LoVo (cell line): Measurements from ENCODE around the gene CRYAA.
"Not testable (repeated sequence)": the region's sequence is repeated elsewhere in the genome, so short reads cannot be mapped to it uniquely, and the experiment has no call there.

ENCODE experiments used
- DNase-seq: peaks from one replicate; pipeline ENCODE4 v3.0.0-alpha.2; 2016; ENCODE audit warnings: low spot score

Gene CRYAA, protein sequence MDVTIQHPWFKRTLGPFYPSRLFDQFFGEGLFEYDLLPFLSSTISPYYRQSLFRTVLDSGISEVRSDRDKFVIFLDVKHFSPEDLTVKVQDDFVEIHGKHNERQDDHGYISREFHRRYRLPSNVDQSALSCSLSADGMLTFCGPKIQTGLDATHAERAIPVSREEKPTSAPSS

DNA sequence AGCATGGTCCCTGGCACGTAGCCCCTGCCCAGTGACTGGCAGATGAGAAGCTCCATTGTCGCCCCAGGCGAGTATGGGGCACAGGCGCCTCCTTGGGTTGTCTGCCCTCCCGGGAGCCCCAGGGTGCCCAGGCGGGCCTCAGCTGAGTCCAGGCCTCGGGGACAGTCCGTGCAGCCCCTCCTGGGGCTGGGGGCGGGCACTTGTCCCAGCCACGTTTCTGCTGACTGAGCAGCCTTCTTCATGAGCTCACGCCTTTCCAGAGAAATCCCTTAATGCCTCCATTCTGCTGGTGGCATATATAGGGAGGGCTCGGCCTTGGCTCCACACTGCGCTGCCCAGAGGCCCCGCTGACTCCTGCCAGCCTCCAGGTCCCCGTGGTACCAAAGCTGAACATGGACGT is at the start of gene CRYAA:
Gene CRYAA (plus strand): TSS at position 301 of the 400 bp plus-strand sequence. CDS start 92 bp downstream, at position 393.
- not testable (repeated sequence) for DNase-seq

DNA sequence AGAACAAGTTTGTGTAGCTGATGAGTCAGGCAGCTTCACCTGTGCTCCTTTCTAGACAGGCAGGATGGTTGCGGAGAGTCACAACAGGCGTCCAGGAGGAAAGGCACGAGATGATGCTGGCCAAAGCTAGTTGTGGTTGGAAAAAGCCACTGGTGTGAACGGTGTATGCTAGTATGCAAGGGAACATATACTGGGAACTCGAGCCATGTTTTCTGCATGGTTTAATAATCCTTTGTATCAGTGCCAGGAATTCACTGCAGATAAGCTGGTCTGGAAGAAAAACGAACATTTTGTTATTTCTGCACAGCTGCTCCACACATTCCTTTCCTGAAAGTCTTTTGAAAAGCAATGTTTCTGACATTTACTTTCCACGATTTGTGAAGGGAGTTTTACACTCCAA is 38.7 kb upstream of the CRYAA start:
- not testable (repeated sequence) for DNase-seq

DNA sequence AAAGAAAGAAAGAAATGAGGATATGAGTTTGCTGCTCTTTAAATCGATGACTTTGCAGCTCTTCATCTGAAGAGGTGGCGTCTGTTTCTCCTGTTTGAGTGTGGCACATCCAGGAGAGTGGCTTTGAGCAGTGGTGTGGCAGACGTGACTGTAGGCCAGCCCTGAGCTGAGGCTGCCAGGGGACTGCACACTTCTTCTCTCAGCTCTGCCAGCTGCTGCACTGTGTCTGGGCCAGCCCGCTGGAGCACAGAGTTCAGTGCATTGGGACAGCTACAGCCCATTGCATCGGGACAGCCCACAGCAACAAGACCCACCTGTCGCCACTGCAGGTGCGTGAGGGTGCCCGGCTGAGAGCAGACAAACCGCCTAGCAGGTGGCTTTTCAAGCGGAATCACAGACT is 34.3 kb upstream of the CRYAA start:
- DNase-seq, result not testable (repeated sequence)

DNA sequence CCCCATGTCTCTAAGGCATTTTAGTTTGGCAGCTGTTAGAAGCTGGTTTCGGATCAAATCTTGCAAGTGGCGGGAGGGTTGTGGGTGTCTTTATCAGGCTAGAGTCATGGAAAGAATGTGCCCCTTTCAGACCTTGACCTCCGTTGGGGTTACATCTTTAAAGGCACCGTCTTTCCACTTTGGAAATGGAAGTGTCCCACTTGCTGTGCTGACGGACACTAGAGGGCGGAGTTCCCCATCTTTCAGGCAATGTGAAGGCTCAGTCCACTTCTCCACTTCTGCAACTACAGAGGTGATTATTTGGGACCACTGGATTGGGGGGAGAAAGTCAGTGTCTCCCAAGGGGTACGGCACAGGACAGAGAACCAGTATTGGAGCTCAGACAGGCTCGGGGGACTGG is 29.9 kb upstream of the CRYAA start:
- not testable (repeated sequence) for DNase-seq

DNA sequence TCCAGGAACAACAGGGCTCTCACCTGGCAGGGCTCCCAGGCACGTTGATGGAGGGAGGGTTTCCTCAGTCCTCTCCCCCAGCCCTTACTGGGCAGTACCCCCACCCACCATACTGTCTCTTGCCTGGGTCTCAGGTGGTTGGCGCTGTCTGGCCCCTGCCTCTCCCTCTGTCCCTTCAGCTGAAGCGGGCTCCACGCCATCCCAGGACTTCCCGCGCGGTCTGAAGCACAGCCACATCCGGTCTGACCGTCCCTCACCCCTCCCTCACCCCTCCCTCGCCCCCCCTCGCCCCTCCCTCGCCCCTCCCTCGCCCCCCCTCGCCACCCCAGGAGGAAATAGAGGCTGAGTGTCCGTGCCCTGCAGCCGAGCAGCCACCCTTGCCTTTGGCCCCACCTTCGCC is 27.4 kb upstream of the CRYAA start:
- not testable (repeated sequence) for DNase-seq

DNA sequence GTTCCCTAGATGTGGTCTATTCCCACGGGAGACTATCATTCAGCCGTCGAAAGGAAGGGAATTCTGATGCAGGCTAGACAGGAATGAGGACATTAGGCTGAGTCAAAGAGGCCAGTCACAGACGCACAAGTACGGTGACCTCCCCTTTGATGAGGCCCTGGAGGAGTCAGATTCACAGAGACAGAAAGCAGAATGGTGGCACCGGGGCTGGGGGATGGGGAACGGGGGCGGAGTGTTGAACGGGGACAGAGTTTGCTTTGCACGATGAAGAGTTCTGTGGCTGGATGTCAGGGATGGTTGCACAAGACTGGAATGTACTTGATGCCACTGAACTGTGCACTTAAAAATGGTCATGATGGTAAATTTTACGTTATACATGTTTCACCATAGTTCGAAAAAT is 22.2 kb upstream of the CRYAA start:
- not testable (repeated sequence) for DNase-seq

DNA sequence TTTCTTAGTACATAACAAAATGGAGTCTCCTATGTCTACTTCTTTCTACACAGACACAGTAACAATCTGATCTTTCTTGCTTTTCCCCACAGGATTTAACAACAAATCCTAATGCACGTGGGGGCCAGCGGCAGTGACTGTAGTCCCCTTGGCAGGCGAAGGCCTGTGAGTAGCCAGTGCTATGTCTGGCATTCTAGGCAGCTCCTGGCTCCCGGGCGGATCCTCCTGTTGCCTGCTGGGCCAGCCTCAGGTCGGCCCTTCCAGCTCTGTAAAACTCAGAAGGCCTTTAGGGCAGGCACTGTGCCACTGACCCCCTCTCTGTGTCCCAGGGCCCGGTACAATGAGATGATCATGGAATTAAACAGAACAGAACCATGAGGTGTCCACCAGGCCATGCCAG is 20.8 kb upstream of the CRYAA start:
- not testable (repeated sequence) for DNase-seq

DNA sequence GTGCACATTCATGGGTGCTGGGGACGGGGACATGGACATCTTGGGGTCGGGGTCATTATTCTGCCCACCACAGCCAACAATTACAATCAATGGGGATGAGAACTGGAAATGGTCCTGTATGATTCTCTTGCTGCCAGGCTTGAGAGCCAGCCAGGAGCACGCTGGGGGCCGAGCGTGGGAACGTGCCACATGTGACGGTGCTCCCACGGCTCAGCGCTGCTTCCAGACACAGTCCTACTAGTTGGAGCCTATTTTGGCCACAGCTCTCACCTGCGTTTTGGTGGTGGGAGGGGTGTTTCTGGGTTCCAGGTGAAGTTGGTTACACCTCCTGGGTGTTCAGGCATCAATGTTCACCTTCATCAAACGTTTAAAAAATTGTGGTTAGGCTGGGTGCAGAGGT is 19.5 kb upstream of the CRYAA start:
- DNase-seq, result not testable (repeated sequence)

DNA sequence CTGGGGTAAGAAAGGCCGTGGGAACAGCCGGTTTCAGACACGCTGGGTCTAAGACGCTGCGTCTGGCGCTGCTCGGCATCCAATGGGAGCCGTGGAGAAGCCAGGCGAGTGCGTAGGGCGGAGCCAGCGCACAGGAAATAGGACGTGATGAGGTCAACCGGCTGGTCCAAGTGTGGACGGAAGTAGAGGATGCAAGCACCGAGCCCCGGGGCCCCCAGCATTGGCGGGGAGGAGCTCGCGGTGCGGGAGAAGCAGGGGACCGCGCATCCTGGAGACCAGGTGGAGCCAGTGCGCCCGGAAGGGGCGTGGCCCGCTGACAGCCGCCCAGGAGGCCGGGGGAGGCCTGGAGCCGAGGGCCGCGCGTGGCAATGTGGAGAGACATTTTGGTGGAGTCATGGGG is 15.2 kb upstream of the CRYAA start:
- not testable (repeated sequence) for DNase-seq

DNA sequence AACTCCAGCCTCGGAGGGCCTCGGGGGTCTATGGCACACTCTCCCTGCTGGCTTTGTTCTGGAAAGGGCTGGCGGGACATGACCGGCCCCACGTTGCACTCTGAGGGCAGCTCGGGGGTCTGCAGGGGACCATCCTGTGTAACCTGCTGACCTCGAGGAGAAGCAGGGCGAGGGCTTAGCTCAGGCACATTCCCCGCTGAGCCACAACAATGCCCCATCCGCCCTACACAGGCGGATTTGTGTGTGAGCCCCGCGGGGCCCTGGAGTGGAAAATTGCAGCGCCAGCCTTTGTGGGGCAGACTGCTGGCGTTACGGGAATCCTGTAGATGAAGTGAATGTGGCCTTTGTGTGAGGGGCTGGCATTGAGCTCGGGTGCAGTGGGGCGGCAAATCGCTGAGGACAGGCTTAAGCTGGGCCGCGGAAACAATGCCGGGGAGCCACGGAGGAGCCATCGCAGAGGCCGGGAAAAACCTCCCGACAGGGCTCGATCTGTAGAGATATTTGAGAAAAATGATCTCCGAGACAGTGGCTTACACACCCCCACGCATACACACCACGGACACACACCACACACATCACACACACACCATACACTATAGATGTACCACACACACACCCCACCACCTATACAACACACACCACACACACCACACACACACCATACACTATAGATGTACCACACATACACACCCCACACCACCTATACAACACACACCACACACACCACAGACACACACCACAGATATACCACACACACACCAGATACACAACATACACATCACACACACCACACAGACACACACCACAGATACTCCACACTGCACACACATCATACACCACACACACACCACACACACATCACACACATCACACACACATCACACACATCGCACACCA is 9.3 kb upstream of the CRYAA start:
- not testable (repeated sequence) for DNase-seq

DNA sequence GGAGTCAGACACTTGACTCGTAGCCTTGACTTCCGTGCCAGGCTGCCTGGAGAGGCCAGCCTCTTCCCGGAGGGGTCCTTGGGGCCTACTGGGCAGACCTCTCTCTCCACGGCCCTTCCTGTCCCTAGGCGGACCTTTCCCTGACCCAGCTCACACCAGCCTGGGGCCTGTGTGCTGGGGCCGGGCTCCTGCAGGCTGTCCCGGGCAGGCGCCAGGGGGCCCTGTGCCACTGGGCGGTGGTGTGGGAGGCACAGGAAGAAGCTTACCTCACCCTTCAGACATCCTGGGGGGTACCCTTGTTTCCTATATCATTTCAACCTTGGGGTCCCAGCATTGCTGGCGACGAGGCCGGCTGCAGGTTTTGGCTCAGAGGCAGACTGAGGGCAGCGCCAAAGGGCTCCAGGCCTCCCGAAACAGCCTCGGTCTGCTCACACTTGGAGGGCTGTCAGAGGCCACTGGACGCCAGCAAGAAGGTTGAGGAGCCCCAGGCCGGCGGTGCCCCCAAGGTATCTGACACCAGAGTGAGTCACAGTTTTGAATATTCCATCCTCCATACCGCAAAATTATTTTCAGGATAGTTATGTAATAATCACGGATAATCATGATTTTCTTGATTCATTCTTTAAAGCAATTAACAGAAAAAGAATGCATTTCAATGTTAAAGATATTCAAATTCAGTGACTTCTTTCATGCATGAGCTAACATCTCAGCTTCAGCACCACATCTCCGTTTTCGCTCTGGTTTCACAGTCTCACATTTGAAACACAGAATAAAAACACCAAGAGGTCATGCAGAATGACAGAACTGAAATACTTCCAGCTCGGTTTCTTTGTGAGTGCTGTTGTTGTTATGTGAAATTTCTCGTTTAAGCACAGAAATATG is 6.7 kb upstream of the CRYAA start:
- DNase-seq, result not testable (repeated sequence)

DNA sequence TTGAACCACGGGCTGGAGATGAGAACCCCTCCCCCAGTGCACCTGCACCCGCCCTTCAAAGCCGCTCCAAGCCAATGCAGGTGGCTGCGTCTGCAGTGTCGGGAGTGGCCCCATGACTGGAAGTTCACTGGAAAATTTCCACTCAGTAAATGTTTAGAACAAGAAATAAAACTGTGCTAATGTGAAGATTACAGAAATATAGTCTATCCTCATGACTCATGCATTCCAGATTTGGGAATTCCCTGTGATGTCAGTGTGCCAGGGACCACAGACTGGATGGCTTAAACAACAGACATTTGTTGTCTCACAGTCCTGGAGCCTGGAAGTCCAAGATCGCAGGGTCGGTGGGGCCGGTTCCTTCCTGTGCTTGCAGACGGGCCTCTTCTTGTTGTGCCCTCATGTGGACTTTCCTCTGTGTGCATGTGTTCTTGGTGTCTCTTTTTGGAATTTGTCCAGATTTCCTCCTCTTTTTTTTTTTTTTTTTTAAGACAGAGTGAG is 6.1 kb upstream of the CRYAA start:
- not testable (repeated sequence) for DNase-seq

DNA sequence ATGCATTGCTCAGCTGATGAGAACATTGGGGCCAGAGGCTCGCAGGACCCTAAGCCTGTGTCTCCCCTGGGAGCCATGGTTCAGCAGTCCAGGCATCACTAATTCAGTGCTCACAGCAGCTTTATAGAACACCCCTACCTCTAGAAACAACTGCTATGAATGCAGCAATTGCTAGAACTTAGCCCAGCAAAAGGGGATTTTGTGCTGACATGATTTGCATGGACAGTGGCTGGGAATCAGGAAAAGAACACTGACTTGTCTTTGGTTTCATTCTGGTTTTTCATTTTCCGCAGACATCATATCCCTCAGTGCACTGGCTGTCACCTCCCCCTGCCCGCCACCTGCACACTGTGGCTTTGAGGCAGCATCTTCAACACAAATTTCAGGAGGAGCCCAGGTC is 4.0 kb upstream of the CRYAA start:
- not testable (repeated sequence) for DNase-seq

DNA sequence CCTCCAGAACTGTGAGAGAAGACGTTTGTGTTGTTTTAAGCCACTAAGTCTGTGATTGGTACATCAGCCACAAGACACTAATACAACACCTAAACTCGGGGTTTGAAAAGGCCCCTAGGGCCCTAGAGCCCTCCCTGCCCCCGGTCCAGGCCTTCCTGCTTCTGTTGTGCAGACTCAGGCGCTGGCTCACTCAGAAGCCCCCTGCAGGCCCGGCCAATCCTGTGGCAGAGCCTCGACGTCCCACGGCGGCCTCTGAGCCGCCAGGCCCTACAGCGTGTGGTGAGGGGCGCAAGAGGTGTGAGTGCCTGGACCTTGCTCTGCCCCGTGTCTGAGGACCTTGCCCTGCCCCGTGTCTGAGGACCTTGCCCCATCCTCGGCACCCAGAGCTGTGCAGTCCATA is 3.1 kb upstream of the CRYAA start:
- DNase-seq, result not testable (repeated sequence)

DNA sequence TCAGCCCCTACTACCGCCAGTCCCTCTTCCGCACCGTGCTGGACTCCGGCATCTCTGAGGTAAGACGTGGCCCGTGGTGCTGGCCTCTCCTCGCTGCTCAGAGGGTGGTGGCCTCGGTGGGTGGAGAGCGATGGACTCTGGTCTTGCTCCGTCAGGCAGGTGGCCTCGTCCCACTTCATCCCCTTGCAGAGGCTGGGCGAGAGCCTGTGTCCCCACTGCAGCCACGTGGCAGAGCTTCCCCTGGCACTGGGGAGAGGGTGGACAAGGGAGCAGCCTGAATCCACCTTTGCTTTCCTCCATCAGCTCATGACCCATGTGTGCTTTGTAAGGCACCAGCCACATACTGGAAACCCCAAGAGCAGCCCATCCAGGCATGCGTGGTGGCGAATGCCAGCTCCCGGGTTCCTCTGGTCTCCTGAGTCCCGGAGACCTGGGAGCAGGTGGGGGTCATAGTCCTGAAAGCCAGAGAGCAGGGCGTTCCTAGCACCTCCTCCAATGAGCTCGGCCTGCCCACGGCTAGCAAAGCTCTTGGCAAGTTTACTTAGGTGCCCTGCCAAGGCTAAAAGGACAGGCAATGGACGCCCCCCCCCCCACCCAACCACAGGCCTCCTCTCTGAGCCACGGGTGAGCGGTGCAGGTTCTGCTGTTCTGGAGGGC is 550 bp downstream of the CRYAA start:
- not testable (repeated sequence) for DNase-seq

DNA sequence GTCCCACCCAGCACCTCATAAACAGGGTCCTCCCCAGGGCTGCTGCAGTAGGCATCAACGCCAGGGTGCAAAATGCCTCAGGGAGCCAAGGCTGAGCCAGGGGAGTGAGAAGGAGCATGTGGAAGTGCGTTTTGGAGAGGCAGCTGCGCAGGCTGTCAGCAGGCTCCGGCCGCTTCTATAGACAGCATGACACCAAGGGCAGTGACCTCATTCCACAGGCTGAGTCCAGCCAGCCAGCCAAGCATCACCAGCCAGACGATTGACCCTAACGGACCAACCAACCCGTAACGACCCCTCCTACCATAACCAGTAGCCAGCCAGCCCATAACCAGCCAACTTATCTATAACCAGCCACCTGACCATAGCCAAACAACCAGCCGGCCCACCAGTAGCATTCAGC is 1.1 kb downstream of the CRYAA start:
- not testable (repeated sequence) for DNase-seq

DNA sequence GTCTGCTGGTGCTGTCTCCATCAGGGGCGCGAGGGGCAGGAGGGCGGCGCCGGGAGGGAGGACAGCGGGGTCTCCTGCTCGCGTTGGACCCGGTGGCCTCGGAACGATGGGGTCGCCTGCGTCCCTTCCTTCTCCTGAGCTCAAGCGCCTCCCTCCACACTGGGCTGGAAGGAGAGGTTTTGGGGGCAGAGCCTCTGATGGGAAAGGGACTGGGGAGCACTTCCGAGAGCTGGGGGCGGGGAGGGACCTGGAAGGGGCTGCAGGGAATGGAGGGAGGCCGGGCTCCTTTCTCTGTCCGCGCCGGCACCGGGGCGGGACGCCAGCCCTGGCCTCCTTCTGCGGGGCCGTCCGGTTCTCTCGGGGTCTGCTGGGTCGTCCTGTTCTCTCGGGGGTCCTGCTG is 4.0 kb downstream of the CRYAA start:
- not testable (repeated sequence) for DNase-seq

DNA sequence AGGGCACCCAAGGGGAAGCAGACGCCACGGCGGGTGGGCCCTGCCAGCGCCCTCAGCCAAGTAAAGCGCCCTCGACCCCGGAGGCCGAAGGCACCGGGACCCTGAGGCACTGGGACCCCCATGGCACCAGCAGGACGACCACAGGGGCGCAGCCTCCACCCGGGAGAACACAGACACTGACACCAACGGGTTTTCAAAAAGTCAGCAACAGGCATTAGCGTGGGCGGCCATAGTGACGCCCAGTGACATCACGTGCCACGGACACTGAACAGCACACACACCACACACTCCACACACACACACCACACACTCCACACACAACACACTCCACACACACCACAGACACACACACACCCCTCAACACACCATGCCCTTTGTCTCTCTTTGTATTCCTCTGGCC is 4.6 kb downstream of the CRYAA start:
- not testable (repeated sequence) for DNase-seq

DNA sequence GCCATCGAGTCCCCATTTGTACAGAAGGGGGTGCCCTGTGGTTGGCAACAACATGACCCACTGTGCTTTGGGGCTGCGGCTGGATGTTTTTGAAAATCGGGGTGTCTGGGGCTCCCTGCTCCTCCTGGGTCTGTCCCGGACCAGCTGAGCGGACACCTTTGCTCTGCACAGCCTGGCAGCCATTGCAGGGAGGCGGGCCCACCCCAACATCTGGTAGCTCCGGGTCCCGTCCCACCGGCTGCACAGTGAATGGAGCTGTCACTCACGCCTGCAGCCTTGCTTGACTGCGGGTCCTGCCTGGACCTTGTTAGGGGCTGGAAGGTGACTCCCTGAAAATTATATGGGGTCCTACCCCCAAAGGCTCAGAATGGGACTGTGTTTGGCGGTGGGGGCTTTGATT is 5.1 kb downstream of the CRYAA start:
- not testable (repeated sequence) for DNase-seq

DNA sequence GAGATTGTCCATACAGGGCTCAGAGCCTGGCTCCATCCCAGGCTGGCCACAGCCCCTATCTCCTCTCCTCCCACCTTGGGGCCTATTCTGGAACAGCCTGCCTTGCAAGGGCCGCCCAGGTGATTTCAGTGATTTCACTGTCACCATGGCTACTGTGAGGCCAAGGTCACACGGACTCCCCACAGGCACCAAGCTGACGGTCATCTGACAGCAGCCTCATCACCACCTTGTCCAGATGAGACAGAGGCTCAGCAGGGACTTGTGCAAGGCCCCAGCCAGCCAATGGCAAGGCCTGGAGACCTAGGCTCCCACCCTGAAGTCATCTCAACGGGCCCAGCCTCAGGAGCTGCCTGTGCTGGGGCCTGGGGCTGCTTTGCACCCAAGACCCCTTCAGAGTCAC is 6.2 kb downstream of the CRYAA start:
- not testable (repeated sequence) for DNase-seq

DNA sequence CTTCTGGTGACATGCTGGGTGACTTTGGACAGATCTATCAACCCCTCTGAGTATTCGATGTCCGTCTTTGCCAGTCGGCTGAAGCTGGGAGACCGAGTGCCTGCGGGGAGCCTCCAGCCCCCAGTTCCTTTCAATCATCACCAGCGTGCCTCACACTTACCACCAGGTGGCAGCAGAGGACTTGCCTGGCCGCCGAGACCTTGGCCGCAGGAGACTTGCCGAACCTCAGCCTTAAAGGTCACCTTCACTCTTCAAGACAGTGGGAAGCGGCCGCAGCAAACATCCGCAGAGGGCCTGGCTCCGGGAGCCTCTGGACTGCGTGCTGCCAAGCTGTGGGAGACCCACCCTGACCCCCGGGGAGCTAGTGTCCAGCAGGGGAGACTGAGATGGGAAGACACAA is 7.8 kb downstream of the CRYAA start:
- not testable (repeated sequence) for DNase-seq
